ENCODE results near the gene CCDC181. TPM values are rescaled to one million over a fixed set of nuclear protein-coding genes. Genes with fewer than 3 reads are reported as not detected.
"Not testable (repeated sequence)": the region's sequence is repeated elsewhere in the genome, so short reads cannot be mapped to it uniquely, and the experiment has no call there.

CCDC181 gene
- total RNA-seq, 1 donor from 2014 or later, result 1.2 TPM

- not testable (repeated sequence) for DNase-seq (ENCODE audit: low read depth)
Measured at GRCh38 chr1:169402578-169402977, 24.7 kb downstream of the CCDC181 start.

- no peak for DNase-seq (ENCODE audit: low read depth)
Measured at GRCh38 chr1:169395955-169396354, 31.3 kb downstream of the CCDC181 start.

GRCh38 chr1:169392406-169392805, 34.9 kb downstream of the CCDC181 start:
- DNase-seq (ENCODE audit: low read depth), result no peak

DNA sequence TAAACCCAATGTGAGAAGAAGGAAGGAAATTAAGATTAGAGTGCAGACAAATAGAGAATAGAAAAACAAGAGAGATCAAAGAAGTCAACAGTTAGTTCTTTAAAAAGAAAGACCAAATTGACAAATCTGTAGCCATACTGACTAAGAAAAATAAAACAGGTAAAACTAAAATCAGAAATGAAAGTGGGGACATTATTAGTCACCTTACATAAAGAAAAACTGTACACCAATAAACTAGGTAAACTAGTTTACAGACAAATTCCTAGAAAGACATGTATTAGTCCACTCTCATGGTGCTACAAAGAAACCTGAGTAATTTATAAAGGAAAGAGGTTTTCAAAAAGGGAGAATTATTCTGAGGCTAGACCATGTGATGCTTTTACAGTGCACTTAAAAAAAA, 37.0 kb downstream of the CCDC181 start:
- DNase-seq (ENCODE audit: low read depth), result no peak

DNA sequence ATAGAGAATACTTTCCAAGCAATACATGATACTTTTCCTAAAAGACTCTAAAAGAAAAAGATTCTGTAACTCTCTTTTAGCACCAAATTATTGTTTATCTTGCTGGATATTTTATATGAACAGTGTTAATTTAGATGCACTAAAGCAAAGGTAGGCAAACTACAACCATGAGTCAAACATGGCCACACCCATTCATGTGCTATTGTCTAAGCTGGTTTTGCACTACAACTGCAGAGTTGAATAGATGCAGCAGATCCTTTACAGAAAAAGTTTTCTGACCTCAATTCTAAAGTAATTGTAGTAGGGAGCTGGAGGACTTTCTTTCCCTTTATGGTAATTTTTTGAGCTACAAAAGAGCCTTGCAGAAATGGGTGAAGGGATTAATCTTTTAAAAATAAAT, 39.9 kb downstream of the CCDC181 start:
- no peak for DNase-seq (ENCODE audit: low read depth)

DNA sequence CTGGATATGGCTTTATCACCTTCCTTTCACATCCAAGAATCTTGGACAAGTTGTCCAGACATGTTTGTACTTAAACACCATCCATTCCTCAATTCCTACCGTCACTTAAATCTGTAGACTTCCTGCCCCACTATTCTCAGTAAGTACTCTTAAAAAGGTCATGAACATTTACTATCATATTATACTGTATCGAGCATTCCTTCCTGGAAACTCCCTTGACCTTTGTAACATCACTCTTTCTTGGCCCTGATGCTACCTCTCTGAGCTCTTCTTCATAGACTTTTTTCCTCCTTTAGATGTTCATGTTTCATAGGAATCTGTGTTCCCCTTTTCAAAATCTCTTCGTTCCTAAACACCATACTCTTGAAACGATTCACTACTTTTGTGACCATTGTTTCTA, 43.8 kb downstream of the CCDC181 start:
- no peak for DNase-seq (ENCODE audit: low read depth)

GRCh38 chr1:169381162-169381561, 46.1 kb downstream of the CCDC181 start:
- DNase-seq (ENCODE audit: low read depth), result no peak

GRCh38 chr1:169371404-169371803, 55.9 kb downstream of the CCDC181 start:
- DNase-seq (ENCODE audit: low read depth), result no peak

- no peak for DNase-seq (ENCODE audit: low read depth)
Measured at GRCh38 chr1:169368406-169368769, 58.9 kb downstream of the CCDC181 start.

- DNase-seq (ENCODE audit: low read depth), result peak; percentile 98
Measured at GRCh38 chr1:169367686-169368405, 59.4 kb downstream of the CCDC181 start, which contains the start of the genes BLZF1 and NME7. BLZF1 (plus strand) TSS chr1:169368195; CDS start chr1:169369523, 1,328 bp downstream. NME7 (minus strand) TSS chr1:169367797; CDS start chr1:169367710, 87 bp downstream.

DNA sequence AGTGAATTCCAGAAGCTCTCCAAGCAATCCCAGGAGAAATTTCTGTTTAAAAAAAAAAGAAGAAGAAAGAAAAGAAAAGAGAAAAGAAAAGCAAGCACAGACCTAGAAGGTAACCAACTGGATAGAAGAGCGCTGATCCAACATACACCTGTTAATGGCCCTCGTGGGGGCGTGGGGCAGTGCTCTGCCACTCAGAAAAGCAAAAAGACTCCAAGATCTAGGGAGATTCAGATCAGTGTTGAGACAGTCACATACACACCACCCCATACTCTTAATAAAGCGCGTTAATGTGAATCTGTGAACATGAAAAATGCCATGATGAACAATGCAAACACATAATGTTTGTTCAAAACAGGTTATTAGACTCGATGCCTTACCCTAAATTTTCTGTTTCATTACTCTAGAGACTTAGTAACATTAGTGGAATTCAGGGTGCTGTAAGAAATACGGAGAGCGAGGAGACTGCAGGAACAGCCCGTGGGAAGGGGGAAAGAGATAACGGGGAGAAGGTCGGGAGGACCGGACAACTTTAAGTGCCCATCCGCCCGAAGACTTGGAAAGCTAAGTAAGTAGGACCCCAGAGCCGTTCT, 60.1 kb downstream of the CCDC181 start:
- DNase-seq (ENCODE audit: low read depth), result no peak

DNA sequence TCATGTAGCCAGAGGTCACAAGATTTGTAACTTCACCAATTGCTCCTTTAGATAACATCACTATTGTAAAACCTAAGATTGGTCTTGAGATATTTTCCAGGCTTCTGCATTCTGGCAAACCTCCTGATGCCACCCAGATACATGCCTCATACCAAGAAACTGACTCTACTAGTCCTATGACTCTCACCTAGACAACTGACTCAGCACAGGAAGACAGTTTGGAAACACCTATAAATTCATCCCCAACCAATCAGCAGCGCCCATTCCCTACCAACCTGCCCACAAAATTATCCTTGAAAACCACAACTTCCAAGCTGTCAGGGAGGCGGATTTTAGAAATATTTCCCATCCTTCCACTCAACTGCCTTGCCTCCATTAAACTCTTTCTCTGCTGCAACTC, 62.3 kb downstream of the CCDC181 start:
- no peak for DNase-seq (ENCODE audit: low read depth)

DNA sequence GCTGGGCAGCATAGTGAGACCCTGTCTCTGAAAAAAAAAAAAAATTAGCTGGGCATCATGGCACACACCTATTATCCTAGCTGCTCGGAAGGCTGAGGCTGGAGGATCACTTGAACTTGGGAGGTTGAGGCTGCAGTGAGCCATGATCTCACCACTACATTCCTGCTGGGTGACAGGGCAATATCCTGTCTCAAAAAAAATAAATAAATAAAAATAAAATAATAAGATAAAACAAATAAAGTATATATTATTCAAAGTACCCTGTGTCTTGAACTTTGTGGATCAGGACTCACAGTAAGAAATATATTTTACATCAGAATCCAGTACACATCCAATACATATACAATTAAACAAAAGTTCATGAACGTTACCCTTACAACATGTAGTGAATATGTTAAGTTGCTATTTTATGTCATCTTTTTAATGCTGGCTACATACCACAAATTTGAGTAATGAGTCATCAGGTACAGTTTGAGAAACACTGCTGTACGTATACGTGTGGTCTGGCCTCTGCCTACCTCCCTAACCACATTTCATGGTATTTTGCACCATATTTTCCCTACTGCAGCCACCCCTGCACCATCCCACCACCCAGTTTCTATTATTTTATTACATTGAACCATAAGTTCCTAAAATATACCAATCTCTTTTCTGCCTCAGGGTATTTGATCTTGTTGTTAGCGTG, 64.1 kb downstream of the CCDC181 start:
- DNase-seq (ENCODE audit: low read depth), result no peak

GRCh38 chr1:169361281-169361680, 66.0 kb downstream of the CCDC181 start:
- DNase-seq (ENCODE audit: low read depth), result peak; percentile 5

DNA sequence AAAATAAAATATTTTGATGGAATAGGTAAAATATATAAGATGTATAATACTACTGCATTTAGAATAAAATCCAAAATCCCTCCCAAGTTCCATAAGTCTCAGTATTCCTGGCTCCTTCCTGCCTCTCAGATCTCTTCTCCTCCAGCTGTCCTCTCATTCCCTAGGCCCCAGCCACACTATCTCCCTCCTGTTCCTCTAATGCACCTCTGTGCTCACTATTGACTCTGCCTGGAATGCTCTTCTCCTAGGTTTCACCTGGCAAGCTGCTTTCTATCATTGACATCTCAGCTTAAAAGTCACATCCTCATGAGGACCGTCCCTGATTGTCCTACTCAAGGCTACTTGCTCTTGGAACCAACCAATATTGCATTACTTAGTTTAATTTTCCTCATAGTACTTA, 66.9 kb downstream of the CCDC181 start:
- DNase-seq (ENCODE audit: low read depth), result no peak

DNA sequence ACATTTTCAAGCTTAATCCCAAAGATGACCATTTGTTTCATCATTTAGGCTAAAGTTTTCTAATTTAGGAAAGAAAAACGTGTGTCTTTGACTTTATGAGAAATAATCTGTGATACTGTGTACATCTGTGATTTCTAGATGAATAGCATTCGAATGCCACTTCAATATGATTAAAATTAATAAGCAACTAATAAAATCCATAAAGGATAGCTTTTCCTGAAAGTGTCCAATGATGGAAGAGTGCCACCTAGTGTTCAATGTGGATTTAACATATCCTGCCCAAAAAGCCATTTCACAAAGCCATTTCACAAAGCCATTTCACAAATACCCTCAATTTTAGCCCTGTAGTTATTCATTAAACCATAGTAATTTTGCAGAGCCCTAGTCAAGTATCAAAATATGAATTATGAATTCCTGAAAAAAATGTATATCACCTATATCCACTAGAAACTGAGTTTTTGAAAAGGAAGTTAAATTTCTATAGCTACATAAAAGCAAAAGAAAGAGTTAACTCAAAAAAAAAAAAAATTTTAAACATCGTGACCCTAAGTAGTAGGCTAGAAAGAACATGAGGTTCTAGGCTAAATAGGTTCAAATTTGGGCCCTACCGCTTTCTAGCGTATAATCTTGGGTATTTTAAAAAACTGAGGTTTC, 78.8 kb downstream of the CCDC181 start:
- peak; percentile 70 for DNase-seq (ENCODE audit: low read depth)

DNA sequence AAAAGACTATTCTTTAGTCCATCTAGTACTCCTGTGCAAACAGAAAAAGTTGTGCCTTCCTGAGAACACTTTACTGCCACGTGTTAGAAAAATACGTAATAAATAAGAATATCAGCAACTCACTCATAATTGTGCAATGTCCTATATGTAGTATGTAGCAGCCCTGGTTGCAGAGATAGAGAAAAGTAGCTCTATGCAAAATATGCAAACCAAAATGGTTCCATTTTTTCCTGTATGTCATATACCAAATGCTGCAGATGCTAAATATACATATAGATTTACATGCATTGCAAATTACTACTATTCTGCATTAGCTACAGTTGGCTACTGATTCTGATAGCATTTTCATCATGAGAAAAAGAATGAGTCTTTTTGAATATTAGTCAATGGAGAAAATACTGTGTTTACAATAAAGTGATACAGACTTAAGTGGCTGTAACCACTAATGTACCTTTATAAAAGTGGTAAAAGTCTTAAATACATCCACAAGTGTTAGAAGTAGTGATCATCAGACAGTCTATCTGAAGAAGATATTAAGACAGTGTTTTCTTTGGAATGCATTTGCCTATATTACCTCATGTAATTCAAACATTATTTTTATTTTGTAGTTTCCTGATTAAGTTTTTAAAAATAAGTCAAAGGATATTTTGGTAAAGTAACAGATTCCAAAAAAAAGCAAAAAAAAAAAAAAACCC, 79.4 kb downstream of the CCDC181 start:
- no peak for DNase-seq (ENCODE audit: low read depth)

- DNase-seq (ENCODE audit: low read depth), result no peak
Measured at GRCh38 chr1:169346036-169346589, 81.2 kb downstream of the CCDC181 start.

- DNase-seq (ENCODE audit: low read depth), result no peak
Measured at GRCh38 chr1:169345511-169345910, 81.8 kb downstream of the CCDC181 start.
